Ishikawa (cell line): Measurements from ENCODE around the gene ARRDC3.

Source experiments
- REST ChIP-seq: IDR thresholded peaks from 2 replicates; pipeline ENCODE4 v1.6.1; 2012; ENCODE audit warnings: low read depth, mild to moderate bottlenecking
- TEAD4 ChIP-seq: IDR thresholded peaks from 2 replicates; pipeline ENCODE4 v1.6.1; 2012

- TF ChIP-seq REST (no peak), TEAD4 (no peak)
Observed at GRCh38 chr5:91365498-91365897, 17.6 kb downstream of the ARRDC3 start.
